GM12891 (cell line): ENCODE results near the gene PYROXD2.

Experiments
- POLR2A ChIP-seq: IDR thresholded peaks from 2 replicates; pipeline ENCODE4 v1.6.1; 2011; ENCODE audit warnings: low read depth, low read length, control low read depth
- POLR2AphosphoS5 ChIP-seq: IDR thresholded peaks from 2 replicates; pipeline ENCODE4 v1.6.1; 2011; ENCODE audit warnings: low read depth, low read length, control low read depth
- SPI1 ChIP-seq: IDR thresholded peaks from 2 replicates; pipeline ENCODE4 v1.6.1; 2011; ENCODE audit warnings: low read depth, low read length, control low read depth
- TAF1 ChIP-seq: IDR thresholded peaks from 2 replicates; pipeline ENCODE4 v1.6.1; 2011; ENCODE audit warnings: low read depth, low read length, control low read depth

GRCh38 chr10:98463016-98463415, 48.0 kb upstream of the PYROXD2 start:
- no peak for TF ChIP-seq TAF1
- no peak for TF ChIP-seq POLR2AphosphoS5
- TF ChIP-seq POLR2A, result no peak
- TF ChIP-seq SPI1, result no peak
